ENCODE data around the gene CENPT. TPM values are rescaled to one million over a fixed set of nuclear protein-coding genes. Genes with fewer than 3 reads are reported as not detected.

Gene CENPT
- total and polyA plus RNA-seq, 2 of the 8 experiments (the other 6 are each of a cell fraction or from before 2014, with no cell fraction given): 42.4 to 53.4 TPM

DNA sequence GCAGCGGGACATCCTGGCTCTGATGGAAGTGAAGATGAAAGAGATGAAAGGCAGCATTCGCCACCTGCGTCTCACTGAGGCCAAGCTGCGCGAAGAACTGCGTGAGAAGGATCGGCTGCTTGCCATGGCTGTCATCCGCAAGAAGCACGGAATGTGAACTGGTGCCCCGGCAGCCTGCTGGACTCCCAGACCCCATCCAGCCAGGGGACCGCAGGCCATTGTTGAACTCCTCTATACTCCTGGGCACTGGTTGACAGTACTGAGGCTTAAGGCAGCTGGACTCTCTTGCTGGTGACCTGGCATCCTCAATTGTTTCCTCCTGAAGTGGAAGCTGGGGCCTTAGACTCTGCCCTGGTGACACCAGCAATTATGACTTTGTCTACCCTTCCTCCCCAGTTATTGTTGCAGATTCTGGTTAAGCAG lies 4.1 kb downstream of the CENPT start (continued):
- TF ChIP-seq, protein P1, sequence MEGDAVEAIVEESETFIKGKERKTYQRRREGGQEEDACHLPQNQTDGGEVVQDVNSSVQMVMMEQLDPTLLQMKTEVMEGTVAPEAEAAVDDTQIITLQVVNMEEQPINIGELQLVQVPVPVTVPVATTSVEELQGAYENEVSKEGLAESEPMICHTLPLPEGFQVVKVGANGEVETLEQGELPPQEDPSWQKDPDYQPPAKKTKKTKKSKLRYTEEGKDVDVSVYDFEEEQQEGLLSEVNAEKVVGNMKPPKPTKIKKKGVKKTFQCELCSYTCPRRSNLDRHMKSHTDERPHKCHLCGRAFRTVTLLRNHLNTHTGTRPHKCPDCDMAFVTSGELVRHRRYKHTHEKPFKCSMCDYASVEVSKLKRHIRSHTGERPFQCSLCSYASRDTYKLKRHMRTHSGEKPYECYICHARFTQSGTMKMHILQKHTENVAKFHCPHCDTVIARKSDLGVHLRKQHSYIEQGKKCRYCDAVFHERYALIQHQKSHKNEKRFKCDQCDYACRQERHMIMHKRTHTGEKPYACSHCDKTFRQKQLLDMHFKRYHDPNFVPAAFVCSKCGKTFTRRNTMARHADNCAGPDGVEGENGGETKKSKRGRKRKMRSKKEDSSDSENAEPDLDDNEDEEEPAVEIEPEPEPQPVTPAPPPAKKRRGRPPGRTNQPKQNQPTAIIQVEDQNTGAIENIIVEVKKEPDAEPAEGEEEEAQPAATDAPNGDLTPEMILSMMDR (IDR thresholded peaks at IDR 0.05; ENCODE audit: control extremely low read depth in 1 of 3, insufficient read depth in 1 of 3, low read depth in 1 of 3, low read length in 3 of 3): no peak
- TF ChIP-seq SIN3A (conservative IDR thresholded peaks at IDR 0.05 in 1 of 2, IDR thresholded peaks at IDR 0.05 in 1 of 2; ENCODE audit: low read depth in 1 of 2, low read length in 2 of 2) (no peak), BACH1 (IDR thresholded peaks at IDR 0.05; ENCODE audit: low read length) (no peak), HDAC2 (IDR thresholded peaks at IDR 0.05; ENCODE audit: borderline replicate concordance in 1 of 2, low read depth in 2 of 2, low read length in 2 of 2) (no peak; a peak in 1 of 4 replicates), GABPA (IDR thresholded peaks at IDR 0.05; ENCODE audit: borderline replicate concordance, insufficient read depth, low read length) (no peak), RAD21 (IDR thresholded peaks at IDR 0.05 in 1 of 2, conservative IDR thresholded peaks at IDR 0.05 in 1 of 2; ENCODE audit: low read depth in 2 of 2, low read length in 2 of 2) (no peak), CBX5 (IDR thresholded peaks at IDR 0.05; ENCODE audit: low read depth, low read length) (no peak)
